Bronchial epithelial cell (primary cell): ENCODE measurements around the gene TWIST1. TPM values are rescaled to one million over a fixed set of nuclear protein-coding genes. Genes with fewer than 3 reads are reported as not detected.

Experiments
- DNase-seq: peaks from one replicate; pipeline ENCODE4 v3.0.0-alpha.2; 2010; ENCODE audit warnings: low read depth
- FAIRE-seq: peaks from 2 replicates; lab custom pipeline; 2011; peaks lifted over from hg19 to GRCh38; lab: Jason Lieb, UNC
- H3K27me3 ChIP-seq: 2 replicates; pipeline ENCODE4 v1.5.1; 2011; ENCODE audit warnings: low read length; ENCODE audit not compliant: control insufficient read depth, insufficient read depth
- H3K36me3 ChIP-seq: 2 replicates; pipeline ENCODE4 v1.5.1; 2011; ENCODE audit warnings: low read length; ENCODE audit not compliant: control insufficient read depth, insufficient read depth
- H3K4me3 ChIP-seq: 2 replicates; pipeline ENCODE4 v1.5.1; 2011; ENCODE audit warnings: mild to moderate bottlenecking, low read depth, low read length, control low read depth
- total RNA-seq: library from RNA; depleted of rRNA; stranded (reverse); fragments of >200 nt; gene quantifications from 2 replicates; pipeline ENCODE4 v1.2.1, GENCODE V29; 2014
- TF ChIP-seq, protein P1 (sequence below): IDR thresholded peaks from 2 replicates; pipeline ENCODE4 v1.5.1; 2011; ENCODE audit warnings: mild to moderate bottlenecking, moderate library complexity, low read length, control low read depth, inconsistent platforms; ENCODE audit not compliant: insufficient read depth, severe bottlenecking

The TWIST1 gene
- total RNA-seq, 1 donor from 2014 or later = 23.7 TPM

DNA sequence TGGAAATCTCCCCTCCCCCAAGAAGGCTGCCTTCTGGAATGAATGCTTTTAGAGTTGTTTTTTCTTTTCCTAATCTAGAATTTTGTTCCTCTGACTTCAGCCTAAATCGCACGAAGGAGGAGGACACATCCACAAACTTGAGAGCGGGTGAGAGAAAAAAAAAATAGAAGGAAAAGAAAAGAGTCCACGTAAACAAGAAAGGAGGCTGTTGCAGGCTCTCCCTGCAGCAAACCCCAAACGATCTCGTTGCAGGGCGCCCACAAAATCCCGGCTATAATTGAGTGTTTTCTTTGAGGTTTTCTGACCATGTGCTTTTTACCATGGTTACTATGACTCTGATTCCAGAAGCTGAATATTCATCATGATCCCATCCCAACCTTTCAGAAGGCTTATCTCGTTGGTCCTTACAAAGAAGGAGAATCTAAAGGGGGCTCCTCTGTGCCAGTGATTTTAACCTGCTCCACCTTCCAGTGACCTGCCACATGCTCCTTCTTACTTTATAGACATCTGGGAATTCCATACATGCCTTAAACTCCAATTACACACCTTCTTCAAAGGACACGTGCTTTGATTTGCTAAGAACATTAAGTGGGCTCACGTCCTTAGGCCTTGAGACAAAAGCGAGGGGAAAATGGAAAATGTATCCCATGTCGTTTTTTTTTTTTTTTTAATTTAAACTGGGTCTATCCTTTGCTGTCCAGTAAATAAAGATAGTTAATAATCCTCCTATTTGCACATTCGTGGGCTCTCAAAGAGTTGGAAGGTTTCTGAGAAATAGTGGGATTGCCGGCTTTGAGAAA is 5.8 kb downstream of the TWIST1 start:
- H3K27me3 ChIP-seq = peaks cover 67% of the 10 kb centered on the region

DNA sequence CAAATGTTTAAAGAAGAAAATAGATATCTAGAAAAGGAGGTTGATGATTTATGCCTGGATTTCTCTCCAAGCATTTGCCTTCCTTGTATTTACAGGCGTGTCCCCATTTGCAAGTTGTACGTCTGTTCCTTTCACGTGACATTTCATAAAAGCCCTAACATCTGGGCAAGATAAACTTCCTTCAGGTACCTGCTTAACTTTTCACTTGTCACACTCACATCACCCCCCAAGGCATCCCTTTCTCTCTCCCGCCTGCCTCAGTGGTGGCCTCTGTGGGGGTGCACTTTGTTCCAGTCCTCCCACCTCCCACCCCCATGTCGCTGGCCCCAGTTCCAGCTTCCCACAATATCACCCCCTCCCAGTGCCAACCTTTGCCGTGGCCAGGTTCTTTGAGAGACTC is 6.7 kb downstream of the TWIST1 start:
- TF ChIP-seq, protein P1, sequence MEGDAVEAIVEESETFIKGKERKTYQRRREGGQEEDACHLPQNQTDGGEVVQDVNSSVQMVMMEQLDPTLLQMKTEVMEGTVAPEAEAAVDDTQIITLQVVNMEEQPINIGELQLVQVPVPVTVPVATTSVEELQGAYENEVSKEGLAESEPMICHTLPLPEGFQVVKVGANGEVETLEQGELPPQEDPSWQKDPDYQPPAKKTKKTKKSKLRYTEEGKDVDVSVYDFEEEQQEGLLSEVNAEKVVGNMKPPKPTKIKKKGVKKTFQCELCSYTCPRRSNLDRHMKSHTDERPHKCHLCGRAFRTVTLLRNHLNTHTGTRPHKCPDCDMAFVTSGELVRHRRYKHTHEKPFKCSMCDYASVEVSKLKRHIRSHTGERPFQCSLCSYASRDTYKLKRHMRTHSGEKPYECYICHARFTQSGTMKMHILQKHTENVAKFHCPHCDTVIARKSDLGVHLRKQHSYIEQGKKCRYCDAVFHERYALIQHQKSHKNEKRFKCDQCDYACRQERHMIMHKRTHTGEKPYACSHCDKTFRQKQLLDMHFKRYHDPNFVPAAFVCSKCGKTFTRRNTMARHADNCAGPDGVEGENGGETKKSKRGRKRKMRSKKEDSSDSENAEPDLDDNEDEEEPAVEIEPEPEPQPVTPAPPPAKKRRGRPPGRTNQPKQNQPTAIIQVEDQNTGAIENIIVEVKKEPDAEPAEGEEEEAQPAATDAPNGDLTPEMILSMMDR = no peak
- H3K27me3 ChIP-seq = peaks cover 72% of the 10 kb centered on the region
- H3K36me3 ChIP-seq = no peaks in the 10 kb centered on the region
- DNase-seq (no peak), FAIRE-seq (peak; percentile 36)
- no peak overlapping the region for H3K4me3 ChIP-seq

More for the DNA sequence above, 5.8 kb downstream of the TWIST1 start:
- no peak for DNase-seq
- H3K36me3 ChIP-seq = no peaks in the 10 kb centered on the region
- TF ChIP-seq, protein P1 = no peak
- no peak overlapping the region for H3K4me3 ChIP-seq
- FAIRE-seq = no peak

DNA sequence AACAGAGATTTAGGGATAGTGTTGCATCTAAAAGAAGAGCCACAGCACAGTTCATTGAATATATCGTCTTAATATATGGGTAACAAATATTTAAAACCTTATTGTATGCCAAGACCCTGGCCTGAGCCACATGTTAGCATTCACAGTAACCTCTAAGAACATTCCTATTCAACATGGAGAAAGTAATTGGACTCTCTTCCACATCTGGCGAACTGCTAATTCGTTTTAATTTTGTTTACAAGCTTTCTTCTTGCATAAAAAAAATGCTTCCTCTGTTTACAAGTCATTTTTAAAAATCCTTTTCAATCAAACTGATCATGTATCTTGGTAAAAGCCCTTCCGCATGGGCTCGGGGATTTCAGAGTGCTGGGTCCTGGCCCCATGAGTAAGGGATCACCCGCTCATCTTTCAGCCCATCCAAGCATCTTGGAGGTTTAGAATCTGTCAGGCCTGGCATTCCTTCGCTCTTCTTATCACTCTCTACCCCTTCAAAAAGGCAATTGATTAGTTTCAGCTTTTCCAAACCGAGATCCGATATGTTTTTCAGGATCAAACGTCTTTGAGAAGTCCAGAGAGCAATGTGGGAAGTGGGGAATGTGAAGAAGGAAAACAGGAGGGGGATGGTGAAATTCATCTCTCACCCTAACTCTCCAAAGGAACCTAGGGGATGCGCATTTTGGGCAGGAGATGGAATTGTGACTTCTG is 7.3 kb downstream of the TWIST1 start:
- TF ChIP-seq, protein P1 = no peak
- Histone ChIP-seq H3K36me3 (no peaks in the 10 kb centered on the region), H3K27me3 (peaks cover 74% of the 10 kb centered on the region), H3K4me3 (no peak overlapping the region)
- FAIRE-seq (no peak), DNase-seq (no peak)

DNA sequence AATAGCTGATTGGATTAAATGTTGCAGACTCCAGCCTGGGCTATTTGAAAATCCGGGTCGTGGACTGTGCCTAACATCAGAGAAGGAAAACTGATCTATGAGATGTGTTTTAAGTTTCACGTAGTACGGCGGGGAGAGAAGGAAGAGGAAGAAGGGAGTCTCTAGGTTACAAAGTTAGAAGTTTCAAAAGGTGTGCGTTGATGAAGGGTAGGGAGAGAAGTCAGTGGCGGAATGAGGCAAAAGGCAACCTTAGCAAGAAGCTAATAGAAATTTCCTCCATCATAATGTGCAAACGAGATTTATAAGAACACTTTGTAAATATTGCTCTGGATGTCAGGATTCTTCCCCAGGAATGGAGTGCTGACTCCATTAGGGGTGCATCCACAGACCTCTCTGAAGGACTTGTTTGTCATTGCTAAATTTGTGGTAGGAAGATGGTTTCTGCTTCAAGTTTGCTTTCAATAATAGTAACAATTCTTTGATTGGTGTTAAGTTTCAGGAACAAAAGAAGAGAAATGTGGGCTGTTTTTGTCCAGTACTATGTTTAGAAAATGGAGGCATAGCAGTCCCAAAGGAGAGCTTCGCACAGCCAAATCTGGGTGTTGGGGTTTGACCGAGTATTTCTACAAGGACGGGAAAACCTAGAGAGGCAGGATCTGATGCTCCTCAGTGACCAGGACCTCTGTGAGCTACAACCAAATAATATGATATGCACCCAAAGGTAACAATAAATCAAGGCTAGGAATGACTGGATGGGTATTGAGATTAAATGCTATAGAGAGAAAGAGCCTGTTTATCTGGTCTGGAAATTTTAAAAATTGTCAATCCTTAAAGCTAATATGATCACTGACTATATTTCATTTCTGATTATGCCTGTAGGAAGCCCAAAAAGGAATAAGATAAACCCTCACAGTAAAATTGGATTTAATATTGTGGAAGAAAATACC is 8.2 kb downstream of the TWIST1 start:
- no peaks in the 10 kb centered on the region for H3K36me3 ChIP-seq
- TF ChIP-seq, protein P1 = no peak
- peaks cover 77% of the 10 kb centered on the region for H3K27me3 ChIP-seq
- no peak for DNase-seq
- no peak for FAIRE-seq
- no peak overlapping the region for H3K4me3 ChIP-seq

DNA sequence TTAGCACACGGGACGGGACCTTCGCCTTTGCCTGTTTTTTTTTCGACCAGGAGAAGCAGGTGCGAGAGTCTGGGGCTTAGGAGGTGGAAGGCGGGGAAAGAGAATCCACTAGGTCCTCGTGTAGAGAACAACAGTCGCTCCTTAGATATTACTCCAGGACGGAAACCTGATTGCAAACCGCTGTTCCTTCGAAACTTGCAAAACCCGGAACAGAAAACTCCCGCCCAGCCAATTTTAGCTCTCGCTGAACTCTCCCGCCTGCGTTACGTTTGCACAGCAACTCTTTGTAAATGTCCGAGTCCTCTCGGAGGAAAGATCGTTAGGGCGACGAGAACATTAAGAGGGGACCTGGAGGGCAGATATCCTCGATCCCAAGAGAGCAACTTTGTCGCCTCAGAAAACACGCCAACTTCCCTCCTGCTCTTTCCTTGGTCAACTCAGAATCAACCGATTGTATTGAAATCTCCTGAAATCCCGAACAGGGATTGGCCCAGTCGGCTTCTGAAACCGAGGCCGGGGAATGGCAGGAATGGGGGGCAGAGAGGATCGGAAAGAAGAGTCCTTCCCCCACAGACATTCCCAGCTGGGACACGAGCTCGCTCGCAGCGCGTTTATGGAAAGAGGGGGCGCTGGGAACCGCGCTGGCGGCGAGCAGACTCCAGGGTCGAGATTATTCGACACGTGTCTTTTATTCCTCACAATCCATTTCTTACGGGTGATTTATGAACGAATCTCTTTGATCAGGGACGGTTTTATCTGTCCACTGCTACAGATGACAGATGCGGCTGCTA is 9.9 kb downstream of the TWIST1 start:
- no peak overlapping the region for H3K4me3 ChIP-seq
- FAIRE-seq = no peak
- peak; percentile 13 for DNase-seq
- H3K27me3 ChIP-seq = peaks cover 73% of the 10 kb centered on the region
- TF ChIP-seq, protein P1 = no peak
- H3K36me3 ChIP-seq = no peaks in the 10 kb centered on the region
